ENCODE measurements around the gene KLK15.

GRCh38 chr19:50815439-50815838 is 17.9 kb downstream of the KLK15 start:
- no peak for TF ChIP-seq CTCF (IDR thresholded peaks at IDR 0.05)
- TF ChIP-seq POLR2A (IDR thresholded peaks at IDR 0.05; ENCODE audit: low read depth): no peak

Measured in esophagus muscularis mucosa (tissue), 3 donors.